Breast epithelium (tissue), 3 donors: ENCODE results near the gene KRT4.

Experiments used
- POLR2A ChIP-seq: fragments of 450-650 bp; IDR thresholded peaks from one replicate; pipeline ENCODE4 v1.6.1; 2016; ENCODE audit warnings: antibody characterized with exemption, mild to moderate bottlenecking, moderate library complexity
- POLR2AphosphoS5 ChIP-seq, 3 donors: sonication (generic); formaldehyde crosslinking; IDR thresholded peaks; one replicate each; pipeline ENCODE4 v1.6.1; 2017; ENCODE audit warnings: antibody characterized with exemption in 3 of 3
- TF ChIP-seq, protein P1 (sequence below), 3 donors: fragments of 450-650 bp; IDR thresholded peaks; one replicate each; pipeline ENCODE4 v1.5.1; 2016 to 2017; ENCODE audit warnings: antibody characterized with exemption in 3 of 3, mild to moderate bottlenecking in 3 of 3, moderate library complexity in 3 of 3

DNA sequence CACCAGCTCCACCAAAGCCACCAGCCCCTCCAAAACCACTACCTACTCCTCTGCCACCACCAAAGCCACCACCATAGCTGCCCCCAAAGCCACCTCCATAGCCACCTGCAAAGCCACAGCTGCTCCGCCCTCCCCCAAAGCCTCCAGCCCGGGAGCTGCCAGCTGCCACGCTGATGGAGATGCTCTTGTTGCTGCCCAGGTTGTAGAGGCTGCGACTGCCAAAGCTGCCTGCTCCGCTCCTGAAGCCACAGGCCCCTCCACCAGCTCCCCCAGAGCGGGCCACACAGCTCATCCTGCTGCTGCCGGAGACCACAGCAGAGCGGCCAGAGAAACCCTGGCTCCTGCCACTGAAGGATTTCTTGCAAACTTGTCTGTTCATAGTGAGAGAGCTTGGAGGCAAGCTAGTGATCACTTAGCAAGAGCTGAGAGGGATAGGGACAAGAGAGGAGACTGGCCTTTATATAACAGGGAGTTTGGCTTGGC, 37.0 kb downstream of the KRT4 start, which contains the start of gene KRT76:
- TF ChIP-seq, protein P1, sequence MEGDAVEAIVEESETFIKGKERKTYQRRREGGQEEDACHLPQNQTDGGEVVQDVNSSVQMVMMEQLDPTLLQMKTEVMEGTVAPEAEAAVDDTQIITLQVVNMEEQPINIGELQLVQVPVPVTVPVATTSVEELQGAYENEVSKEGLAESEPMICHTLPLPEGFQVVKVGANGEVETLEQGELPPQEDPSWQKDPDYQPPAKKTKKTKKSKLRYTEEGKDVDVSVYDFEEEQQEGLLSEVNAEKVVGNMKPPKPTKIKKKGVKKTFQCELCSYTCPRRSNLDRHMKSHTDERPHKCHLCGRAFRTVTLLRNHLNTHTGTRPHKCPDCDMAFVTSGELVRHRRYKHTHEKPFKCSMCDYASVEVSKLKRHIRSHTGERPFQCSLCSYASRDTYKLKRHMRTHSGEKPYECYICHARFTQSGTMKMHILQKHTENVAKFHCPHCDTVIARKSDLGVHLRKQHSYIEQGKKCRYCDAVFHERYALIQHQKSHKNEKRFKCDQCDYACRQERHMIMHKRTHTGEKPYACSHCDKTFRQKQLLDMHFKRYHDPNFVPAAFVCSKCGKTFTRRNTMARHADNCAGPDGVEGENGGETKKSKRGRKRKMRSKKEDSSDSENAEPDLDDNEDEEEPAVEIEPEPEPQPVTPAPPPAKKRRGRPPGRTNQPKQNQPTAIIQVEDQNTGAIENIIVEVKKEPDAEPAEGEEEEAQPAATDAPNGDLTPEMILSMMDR (IDR thresholded peaks at IDR 0.05), result no peak
- TF ChIP-seq POLR2A, result no peak
- no peak for TF ChIP-seq POLR2AphosphoS5 (IDR thresholded peaks at IDR 0.05)
